H9 (cell line): Measurements from ENCODE around the gene TPP1. TPM values are rescaled to one million over a fixed set of nuclear protein-coding genes. Genes with fewer than 3 reads are reported as not detected.
A peak's percentile ranks its signal among the peaks of the same experiment; 100 is the strongest.

Experiments used
- DNase-seq: peaks from one replicate; pipeline ENCODE4 v3.0.0-alpha.2; 2017
- H2AFZ ChIP-seq: one replicate; pipeline ENCODE4 v1.6.1; 2013; ENCODE audit warnings: mild to moderate bottlenecking, low read length, control low read depth, moderate library complexity
- H2AK5ac ChIP-seq: 2 replicates; pipeline ENCODE4 v1.6.1; 2013; ENCODE audit warnings: low read length, control low read depth, mixed read lengths; ENCODE audit not compliant: insufficient read length
- H2BK120ac ChIP-seq: one replicate; pipeline ENCODE4 v1.6.1; 2013; ENCODE audit warnings: low read depth, mild to moderate bottlenecking, low read length, control low read depth, inconsistent platforms; ENCODE audit not compliant: poor library complexity, severe bottlenecking
- H2BK12ac ChIP-seq: 2 replicates; pipeline ENCODE4 v1.6.1; 2013; ENCODE audit warnings: low read length, control low read depth, mixed read lengths, low read depth; ENCODE audit not compliant: insufficient read length
- H2BK15ac ChIP-seq: 2 replicates; pipeline ENCODE4 v1.6.1; 2013; ENCODE audit warnings: low read depth, low read length, control low read depth
- H2BK20ac ChIP-seq: one replicate; pipeline ENCODE4 v1.6.1; 2013; ENCODE audit warnings: low read depth, mild to moderate bottlenecking, low read length, control low read depth, inconsistent platforms; ENCODE audit not compliant: poor library complexity, severe bottlenecking
- H2BK5ac ChIP-seq: 2 replicates; pipeline ENCODE4 v1.6.1; 2013; ENCODE audit warnings: low read length, control low read depth, mixed read lengths; ENCODE audit not compliant: insufficient read length
- H3K14ac ChIP-seq: 2 replicates; pipeline ENCODE4 v1.6.1; 2013; ENCODE audit warnings: low read length, control low read depth; ENCODE audit not compliant: insufficient read depth
- H3K18ac ChIP-seq: 2 replicates; pipeline ENCODE4 v1.6.1; 2013; ENCODE audit warnings: low read depth, mild to moderate bottlenecking, mixed read lengths, low read length, control low read depth; ENCODE audit not compliant: insufficient read length
- H3K23ac ChIP-seq: 2 replicates; pipeline ENCODE4 v1.6.1; 2013; ENCODE audit warnings: low read length, control low read depth, mixed read lengths, low read depth; ENCODE audit not compliant: insufficient read length
- H3K23me2 ChIP-seq: 2 replicates; pipeline ENCODE4 v1.6.1; 2013; ENCODE audit warnings: low read depth, mild to moderate bottlenecking, mixed read lengths, low read length, control low read depth; ENCODE audit not compliant: insufficient read length, poor library complexity, severe bottlenecking
- H3K27ac ChIP-seq: 2 replicates; pipeline ENCODE4 v1.5.1; 2013; ENCODE audit warnings: low read length, control low read depth, mixed read lengths, low read depth; ENCODE audit not compliant: insufficient read length
- H3K27me3 ChIP-seq: 2 replicates; pipeline ENCODE4 v1.6.1; 2013; ENCODE audit warnings: low read length, control low read depth, inconsistent platforms; ENCODE audit not compliant: insufficient read depth
- H3K4ac ChIP-seq: 2 replicates; pipeline ENCODE4 v1.6.1; 2013; ENCODE audit warnings: low read depth, mild to moderate bottlenecking, control low read depth, inconsistent platforms, low read length, moderate library complexity
- H3K4me1 ChIP-seq: 2 replicates; pipeline ENCODE4 v1.6.1; 2013; ENCODE audit warnings: low read length, control low read depth, inconsistent platforms; ENCODE audit not compliant: insufficient read depth
- H3K4me2 ChIP-seq: 2 replicates; pipeline ENCODE4 v1.6.1; 2013; ENCODE audit warnings: low read length, control low read depth, mixed read lengths; ENCODE audit not compliant: insufficient read length, insufficient read depth
- H3K56ac ChIP-seq: 2 replicates; pipeline ENCODE4 v1.6.1; 2013; ENCODE audit warnings: low read depth, mild to moderate bottlenecking, mixed read lengths, low read length, control low read depth; ENCODE audit not compliant: insufficient read length
- H3K79me1 ChIP-seq: 2 replicates; pipeline ENCODE4 v1.6.1; 2013; ENCODE audit warnings: low read depth, mild to moderate bottlenecking, moderate library complexity, low read length, control low read depth, inconsistent platforms; ENCODE audit not compliant: insufficient read depth, poor library complexity, severe bottlenecking
- H3K79me2 ChIP-seq: 2 replicates; pipeline ENCODE4 v1.6.1; 2013; ENCODE audit warnings: low read length, control low read depth, inconsistent platforms; ENCODE audit not compliant: insufficient read depth
- H3K9ac ChIP-seq: 2 replicates; pipeline ENCODE4 v1.6.1; 2013; ENCODE audit warnings: low read length, control low read depth, mixed read lengths; ENCODE audit not compliant: insufficient read length; ENCODE audit errors: extremely low read depth
- H3K9me3 ChIP-seq: one replicate; pipeline ENCODE4 v1.6.1; 2013; ENCODE audit warnings: low read depth, low read length, inconsistent platforms; ENCODE audit not compliant: control insufficient read depth
- H3T11ph ChIP-seq: one replicate; pipeline ENCODE4 v1.6.1; 2013; ENCODE audit warnings: mild to moderate bottlenecking, low read length, control low read depth, inconsistent platforms
- H4K20me1 ChIP-seq: one replicate; pipeline ENCODE4 v1.6.1; 2013; ENCODE audit not compliant: control insufficient read depth, insufficient read length, insufficient read depth
- H4K5ac ChIP-seq: 2 replicates; pipeline ENCODE4 v1.6.1; 2013; ENCODE audit warnings: low read depth, mild to moderate bottlenecking, mixed read lengths, low read length, control low read depth; ENCODE audit not compliant: insufficient read length
- H4K8ac ChIP-seq: replicated peaks from 2 replicates; pipeline ENCODE4 v1.6.1; 2013; ENCODE audit warnings: low read length, control low read depth, mixed read lengths, low read depth; ENCODE audit not compliant: insufficient read length
- H4K91ac ChIP-seq: 2 replicates; pipeline ENCODE4 v1.6.1; 2013; ENCODE audit warnings: low read depth, mild to moderate bottlenecking, moderate library complexity, mixed read lengths, low read length, control low read depth; ENCODE audit not compliant: insufficient read length
- H3K27ac Mint-ChIP-seq, 3 experiments: 2 replicates in 2 of 3; 3 replicates in 1 of 3; pipeline ENCODE4 v1.8.0; 2020 to 2021; ENCODE audit warnings: mixed read lengths in 3 of 3, mild to moderate bottlenecking in 1 of 3, moderate library complexity in 1 of 3
- H3K27me3 Mint-ChIP-seq: 2 replicates; pipeline ENCODE4 v1.8.0; 2021; ENCODE audit warnings: low read depth, mild to moderate bottlenecking, moderate library complexity, mixed read lengths
- H3K36me3 Mint-ChIP-seq, 3 experiments: 2 replicates in 2 of 3; 3 replicates in 1 of 3; pipeline ENCODE4 v1.8.0; 2020 to 2021; ENCODE audit warnings: low read depth in 3 of 3, mixed read lengths in 3 of 3; ENCODE audit not compliant: insufficient read depth in 1 of 3
- H3K4me1 Mint-ChIP-seq, 2 experiments: 2 replicates each; pipeline ENCODE4 v1.8.0; 2020; ENCODE audit warnings: mixed read lengths in 2 of 2
- H3K4me3 Mint-ChIP-seq, 2 experiments: 2 replicates in 1 of 2; 3 replicates in 1 of 2; pipeline ENCODE4 v1.8.0; 2020 to 2021; ENCODE audit warnings: mild to moderate bottlenecking in 2 of 2, mixed read lengths in 2 of 2, moderate library complexity in 1 of 2
- H3K9me3 Mint-ChIP-seq, 2 experiments: 2 replicates in 1 of 2; 3 replicates in 1 of 2; pipeline ENCODE4 v1.8.0; 2020; ENCODE audit warnings: mild to moderate bottlenecking in 2 of 2, mixed read lengths in 2 of 2, moderate library complexity in 1 of 2
- WGBS: extraction: QIAGEN DNeasy Blood & Tissue Kit; methylation state at CpG from one replicate; pipeline ENCODE4 v1.1.7; 2013; ENCODE audit warnings: missing lambda C conversion rate, low lambda C conversion rate, mixed read lengths; ENCODE audit not compliant: insufficient read length; ENCODE audit errors: extremely low coverage; 5-methylcytosine and 5-hydroxymethylcytosine counted together
- total RNA-seq: library from RNA; stranded (reverse); gene quantifications from 2 replicates; pipeline ENCODE4 v1.2.1, GENCODE V29; 2021
- TF ChIP-seq, protein P1 (sequence below): fragments of 200-600 bp; sonication (generic); conservative IDR thresholded peaks from 3 replicates; pipeline ENCODE4 v1.8.0; 2021; ENCODE audit warnings: antibody characterized with exemption, mild to moderate bottlenecking

TPP1 gene
- total RNA-seq, 1 experiment from 2014 or later = 37.2 TPM

DNA sequence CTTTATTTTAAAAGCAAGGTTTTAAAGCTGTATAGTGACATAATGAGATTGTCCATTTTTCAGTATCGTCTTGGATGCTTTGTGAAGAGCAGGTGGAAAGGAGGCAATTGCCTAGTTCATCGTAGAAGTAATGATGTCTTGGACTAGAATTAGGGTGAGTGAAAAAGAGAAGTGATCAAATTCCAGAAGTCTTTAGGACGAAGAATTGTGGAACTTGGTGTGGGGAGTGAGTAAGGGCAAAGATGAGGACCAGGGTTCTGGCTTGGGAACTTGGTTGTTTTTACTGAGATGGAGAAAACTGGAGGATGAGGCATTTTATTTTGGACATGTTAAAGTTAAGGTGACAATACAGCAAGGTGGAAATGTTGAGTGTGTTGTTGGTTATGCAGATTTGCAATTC is 14.4 kb downstream of the TPP1 start:
- Histone ChIP-seq H3K18ac (no peak overlapping the region), H2BK12ac (no peak overlapping the region), H3K9ac (peak overlapping the region; percentile 5), H3K27me3 (no peaks in the 10 kb centered on the region), H3K4me2 (peak overlapping the region; percentile 88), H3K9me3 (no peaks in the 10 kb centered on the region), H3K23ac (no peak overlapping the region), H3T11ph (no peak overlapping the region), H3K27ac (no peak overlapping the region), H3K4ac (no peak overlapping the region), H3K79me1 (no peaks in the 10 kb centered on the region), H2BK5ac (no peak overlapping the region), H4K5ac (no peak overlapping the region), H3K56ac (no peak overlapping the region), H2BK20ac (no peak overlapping the region), H3K4me1 (peaks cover 3% of the 10 kb centered on the region; the same call in 1 of the 2 replicates), H3K14ac (no peak overlapping the region), H2BK15ac (no peak overlapping the region), H3K79me2 (peaks cover 7% of the 10 kb centered on the region; the same call in 1 of the 2 replicates), H4K20me1 (no peaks in the 10 kb centered on the region), H2AFZ (no peak overlapping the region), H4K8ac (no peak overlapping the region), H2AK5ac (no peak overlapping the region), H4K91ac (no peak overlapping the region), H2BK120ac (no peak overlapping the region), H3K23me2 (peaks cover 15% of the 10 kb centered on the region)
- no peak overlapping the region for H3K27ac Mint-ChIP-seq
- H3K4me1 Mint-ChIP-seq = peaks cover 15 to 16% of the 10 kb centered on the region in 2 experiments
- DNase-seq = no peak
- WGBS = no CpG with 5 or more reads among the region's 3 CpGs
- TF ChIP-seq, protein P1, sequence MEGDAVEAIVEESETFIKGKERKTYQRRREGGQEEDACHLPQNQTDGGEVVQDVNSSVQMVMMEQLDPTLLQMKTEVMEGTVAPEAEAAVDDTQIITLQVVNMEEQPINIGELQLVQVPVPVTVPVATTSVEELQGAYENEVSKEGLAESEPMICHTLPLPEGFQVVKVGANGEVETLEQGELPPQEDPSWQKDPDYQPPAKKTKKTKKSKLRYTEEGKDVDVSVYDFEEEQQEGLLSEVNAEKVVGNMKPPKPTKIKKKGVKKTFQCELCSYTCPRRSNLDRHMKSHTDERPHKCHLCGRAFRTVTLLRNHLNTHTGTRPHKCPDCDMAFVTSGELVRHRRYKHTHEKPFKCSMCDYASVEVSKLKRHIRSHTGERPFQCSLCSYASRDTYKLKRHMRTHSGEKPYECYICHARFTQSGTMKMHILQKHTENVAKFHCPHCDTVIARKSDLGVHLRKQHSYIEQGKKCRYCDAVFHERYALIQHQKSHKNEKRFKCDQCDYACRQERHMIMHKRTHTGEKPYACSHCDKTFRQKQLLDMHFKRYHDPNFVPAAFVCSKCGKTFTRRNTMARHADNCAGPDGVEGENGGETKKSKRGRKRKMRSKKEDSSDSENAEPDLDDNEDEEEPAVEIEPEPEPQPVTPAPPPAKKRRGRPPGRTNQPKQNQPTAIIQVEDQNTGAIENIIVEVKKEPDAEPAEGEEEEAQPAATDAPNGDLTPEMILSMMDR = no peak
- no peaks in the 10 kb centered on the region; the same call in 1 of the 2 replicates for H3K27me3 Mint-ChIP-seq
- H3K4me3 Mint-ChIP-seq = no peak overlapping the region
- no peaks in the 10 kb centered on the region for H3K9me3 Mint-ChIP-seq
- peaks cover 21 to 49% (median 39%) of the 10 kb centered on the region in 3 experiments; a peak in 6 of 7 replicates for H3K36me3 Mint-ChIP-seq
